Heart left ventricle (tissue), 13 donors: ENCODE data around the gene KIFAP3.

ENCODE experiments used
- CTCF ChIP-seq, 12 donors: fragments of 200-600 bp; sonication (generic) in 4 of 12; IDR thresholded peaks; one replicate each; pipeline versions ENCODE4 v1.5.0 to v1.8.0; 2018 to 2022; ENCODE audit warnings: antibody characterized with exemption in 12 of 12, mild to moderate bottlenecking in 5 of 12
- POLR2A ChIP-seq, 2 donors: fragments of 450-650 bp; IDR thresholded peaks; one replicate each; pipeline ENCODE4 v1.6.1; 2017; ENCODE audit warnings: antibody characterized with exemption in 2 of 2, mild to moderate bottlenecking in 2 of 2, moderate library complexity in 2 of 2
- donor health status: ischemic (EF 13 %, LVEDD 7.1; RV severe dilation, severe dysfunction).
- donor health status: DM: no; HTN: yes; CAD: no.
- donor health status: DM: no; HTN: no; CAD: no.
- donor health status: ischemic (EF 25% LVEDD 6.9; RV normal size, moderate dysfunction).
- donor health status: ischemic (EF 25% LVEDD 5.7; RV mildly dilated, moderate dysfunction).
- donor health status: ischemic (EF 35%, LVEDD 5.7; RV mildly dilated, moderate dysfunction).
- donor health status: nonischemic (EF 11% LVEDD 7.7; RV severe dilation, severe dysfunction).
- donor health status: DM: yes; HTN: yes; CAD: no.
- donor health status: PGD.
- donor health status: ischemic (EF 29% LVEDD 5.4; RV normal size, mild dysfunction).
- donor health status: nonischemic (EF 23%, LVEDD 6.1; RV moderate dilation, normal function).

GRCh38 chr1:169890761-169891538 is 183.5 kb downstream of the KIFAP3 start:
- TF ChIP-seq POLR2A (IDR thresholded peaks at IDR 0.05) (no peak), CTCF (IDR thresholded peaks at IDR 0.05) (no peak)
